ENCODE results near the gene IPO5. TPM values are rescaled to one million over a fixed set of nuclear protein-coding genes. Genes with fewer than 3 reads are reported as not detected.

IPO5 gene
- total RNA-seq, 1 experiment from 2014 or later = 342 TPM

DNA sequence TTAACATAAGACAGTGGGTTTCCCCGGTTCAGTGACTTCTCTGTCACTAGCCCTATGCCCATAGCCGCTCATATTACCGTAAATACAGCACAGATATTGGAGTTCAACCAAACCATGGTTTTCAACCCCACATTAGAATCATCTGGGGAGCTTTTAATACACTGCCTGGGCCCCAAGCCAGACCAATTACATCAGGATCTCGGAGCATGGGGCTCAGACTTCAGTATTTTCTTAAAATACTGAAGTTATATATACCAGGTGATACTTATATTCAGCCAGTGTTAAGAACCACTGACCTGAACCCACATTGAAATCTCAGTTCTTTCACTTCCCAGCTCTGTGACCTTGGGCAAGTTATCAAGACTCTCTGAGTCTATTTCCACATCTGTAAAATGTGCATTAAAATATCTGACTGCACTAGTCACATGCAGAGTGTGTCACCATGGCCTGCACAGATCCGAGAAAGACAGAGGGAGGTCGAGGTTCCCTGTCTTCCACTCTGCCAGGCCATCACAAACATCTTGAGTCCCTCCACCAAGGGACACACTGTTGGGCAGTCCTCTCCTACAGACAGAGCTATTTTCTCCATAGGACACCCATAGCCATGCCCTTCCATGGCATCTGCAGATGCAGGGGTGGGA, 32.2 kb upstream of the IPO5 start:
- Histone ChIP-seq H3K23ac (ENCODE audit: insufficient read length, low read depth, low read length) (no peak overlapping the region), H3K27me3 (ENCODE audit: insufficient read depth, low read length) (no peaks in the 10 kb centered on the region), H3K18ac (ENCODE audit: insufficient read length, low read depth, low read length) (no peak overlapping the region), H4K5ac (ENCODE audit: insufficient read length, low read depth, low read length) (no peak overlapping the region), H2BK12ac (ENCODE audit: insufficient read length, low read depth, low read length) (no peak overlapping the region), H4K8ac (replicated peaks; ENCODE audit: insufficient read length, low read depth, low read length) (no peak overlapping the region), H3K9ac (ENCODE audit: extremely low read depth, insufficient read length, low read length) (no peak overlapping the region), H2AFZ (ENCODE audit: low read length) (no peak overlapping the region), H3K56ac (ENCODE audit: insufficient read length, low read depth, low read length) (no peak overlapping the region), H2BK20ac (ENCODE audit: low read depth, low read length, poor library complexity, severe bottlenecking) (no peak overlapping the region), H3K27ac (ENCODE audit: insufficient read length, low read depth, low read length) (no peak overlapping the region), H3K14ac (ENCODE audit: insufficient read depth, low read length) (no peak overlapping the region), H2AK5ac (ENCODE audit: insufficient read length, low read length) (no peak overlapping the region), H3K4me1 (ENCODE audit: insufficient read depth, low read length) (no peaks in the 10 kb centered on the region), H3K9me3 (ENCODE audit: control insufficient read depth, low read depth, low read length) (no peaks in the 10 kb centered on the region), H3T11ph (ENCODE audit: low read length) (no peak overlapping the region), H3K4ac (ENCODE audit: low read depth, low read length) (no peak overlapping the region), H3K23me2 (ENCODE audit: insufficient read length, low read depth, low read length, poor library complexity, severe bottlenecking) (no peaks in the 10 kb centered on the region), H2BK120ac (ENCODE audit: low read depth, low read length, poor library complexity, severe bottlenecking) (no peak overlapping the region), H3K79me1 (ENCODE audit: insufficient read depth, low read depth, low read length, poor library complexity, severe bottlenecking) (no peaks in the 10 kb centered on the region), H4K91ac (ENCODE audit: insufficient read length, low read depth, low read length) (no peak overlapping the region), H2BK5ac (ENCODE audit: insufficient read length, low read length) (no peak overlapping the region), H2BK15ac (ENCODE audit: low read depth, low read length) (no peak overlapping the region), H3K79me2 (ENCODE audit: insufficient read depth, low read length) (no peaks in the 10 kb centered on the region), H4K20me1 (ENCODE audit: control insufficient read depth, insufficient read depth, insufficient read length) (no peaks in the 10 kb centered on the region), H3K4me2 (ENCODE audit: insufficient read depth, insufficient read length, low read length) (no peak overlapping the region)
- no peak for DNase-seq
- no peak overlapping the region for H3K4me3 Mint-ChIP-seq
- no peaks in the 10 kb centered on the region; the same call in 1 of the 2 replicates for H3K27me3 Mint-ChIP-seq (ENCODE audit: low read depth)
- no peaks in the 10 kb centered on the region for H3K4me1 Mint-ChIP-seq
- peaks cover 0 to under 1% of the 10 kb centered on the region in 2 experiments; a peak in 1 of 5 replicates for H3K9me3 Mint-ChIP-seq
- no peak overlapping the region; a peak in 1 of 7 replicates for H3K27ac Mint-ChIP-seq
- WGBS (ENCODE audit: extremely low coverage, insufficient read length, low lambda C conversion rate) = no CpG with 5 or more reads among the region's 6 CpGs
- no peaks in the 10 kb centered on the region for H3K36me3 Mint-ChIP-seq (ENCODE audit: insufficient read depth in 1 of 3, low read depth in 3 of 3)
- TF ChIP-seq, protein P1, sequence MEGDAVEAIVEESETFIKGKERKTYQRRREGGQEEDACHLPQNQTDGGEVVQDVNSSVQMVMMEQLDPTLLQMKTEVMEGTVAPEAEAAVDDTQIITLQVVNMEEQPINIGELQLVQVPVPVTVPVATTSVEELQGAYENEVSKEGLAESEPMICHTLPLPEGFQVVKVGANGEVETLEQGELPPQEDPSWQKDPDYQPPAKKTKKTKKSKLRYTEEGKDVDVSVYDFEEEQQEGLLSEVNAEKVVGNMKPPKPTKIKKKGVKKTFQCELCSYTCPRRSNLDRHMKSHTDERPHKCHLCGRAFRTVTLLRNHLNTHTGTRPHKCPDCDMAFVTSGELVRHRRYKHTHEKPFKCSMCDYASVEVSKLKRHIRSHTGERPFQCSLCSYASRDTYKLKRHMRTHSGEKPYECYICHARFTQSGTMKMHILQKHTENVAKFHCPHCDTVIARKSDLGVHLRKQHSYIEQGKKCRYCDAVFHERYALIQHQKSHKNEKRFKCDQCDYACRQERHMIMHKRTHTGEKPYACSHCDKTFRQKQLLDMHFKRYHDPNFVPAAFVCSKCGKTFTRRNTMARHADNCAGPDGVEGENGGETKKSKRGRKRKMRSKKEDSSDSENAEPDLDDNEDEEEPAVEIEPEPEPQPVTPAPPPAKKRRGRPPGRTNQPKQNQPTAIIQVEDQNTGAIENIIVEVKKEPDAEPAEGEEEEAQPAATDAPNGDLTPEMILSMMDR (conservative IDR thresholded peaks at IDR 0.05) = no peak

Measured in H9 (cell line).